ENCODE measurements around the gene CYP1A2. TPM values are rescaled to one million over a fixed set of nuclear protein-coding genes. Genes with fewer than 3 reads are reported as not detected.

Gene CYP1A2
- total RNA-seq, 1 donor, result not detected

DNA sequence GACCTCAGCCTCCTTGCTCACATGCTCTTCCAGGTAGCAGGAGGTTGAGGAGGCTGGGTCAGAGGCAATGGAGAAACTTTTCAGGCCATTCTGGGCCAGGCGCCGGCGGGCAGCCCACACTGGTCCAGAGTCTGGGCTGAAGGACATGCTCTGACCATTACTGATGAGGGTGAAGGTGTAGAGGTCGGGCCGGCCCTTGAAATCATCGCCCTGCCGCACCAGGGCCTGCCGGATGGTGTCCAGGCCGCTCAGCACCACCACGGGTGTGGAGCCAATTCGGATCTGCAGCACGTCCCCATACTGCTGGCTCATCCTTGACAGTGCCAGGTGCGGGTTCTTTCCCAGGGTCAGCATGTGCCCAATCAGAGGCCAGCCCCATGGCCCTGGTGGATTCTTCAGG is 26.1 kb upstream of the CYP1A2 start:
- no peak for TF ChIP-seq CTCF (IDR thresholded peaks at IDR 0.05; ENCODE audit: insufficient read depth, low read depth, low read length)
- DNase-seq (ENCODE audit: low read depth), result no peak
- no peak overlapping the region for H3K4me3 ChIP-seq (ENCODE audit: low read depth, low read length)

DNA sequence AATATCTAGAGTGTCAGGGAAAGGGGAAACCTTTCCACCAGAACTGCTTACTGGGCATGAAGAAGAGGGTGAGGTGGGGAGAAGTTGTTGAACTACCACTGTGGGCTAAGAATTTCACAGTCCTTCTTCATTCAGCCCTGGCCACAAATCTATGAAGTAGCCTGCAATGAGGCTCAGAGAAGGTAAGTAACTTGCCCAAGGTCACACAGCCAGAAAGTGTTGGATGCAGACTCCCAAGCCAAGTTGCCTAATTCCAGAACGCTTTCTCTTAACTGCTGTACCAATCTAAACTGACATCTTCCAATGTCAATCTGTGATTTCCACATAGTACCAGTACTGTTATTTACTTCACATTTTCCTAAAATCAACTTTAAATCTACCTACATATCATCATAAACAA is 25.5 kb upstream of the CYP1A2 start:
- TF ChIP-seq CTCF (IDR thresholded peaks at IDR 0.05; ENCODE audit: insufficient read depth, low read depth, low read length), result no peak
- no peak for DNase-seq (ENCODE audit: low read depth)
- no peak overlapping the region for H3K4me3 ChIP-seq (ENCODE audit: low read depth, low read length)

DNA sequence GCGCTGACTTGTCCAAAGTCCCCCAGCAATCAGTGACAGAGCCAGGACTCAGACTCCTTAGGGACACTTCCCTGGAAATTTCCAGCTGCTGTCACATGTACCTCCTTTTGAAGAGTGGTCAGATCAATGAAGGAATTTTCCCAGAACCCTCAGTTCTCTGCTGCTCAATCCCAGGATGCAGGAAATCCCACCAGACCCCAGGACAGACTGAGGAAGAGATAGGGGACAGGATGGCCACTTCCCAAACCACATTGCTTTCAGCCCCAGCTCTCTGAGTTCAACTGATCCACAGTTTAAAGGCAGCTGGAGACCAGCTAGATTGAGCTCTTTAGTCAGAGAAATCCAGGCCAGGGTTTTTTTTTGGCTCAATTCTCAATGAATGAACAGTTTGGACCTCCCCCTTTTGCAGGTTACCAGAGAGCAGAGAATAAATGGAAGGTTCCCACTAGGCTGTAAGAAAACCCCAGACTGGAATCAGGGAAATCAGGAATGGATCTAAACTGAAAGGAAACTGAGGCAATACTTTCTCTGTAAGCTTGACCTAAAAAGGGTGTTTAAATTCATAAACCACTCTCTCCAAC is 24.8 kb upstream of the CYP1A2 start:
- H3K4me3 ChIP-seq (ENCODE audit: low read depth, low read length), result no peak overlapping the region
- TF ChIP-seq CTCF (IDR thresholded peaks at IDR 0.05; ENCODE audit: insufficient read depth, low read depth, low read length), result no peak
- DNase-seq (ENCODE audit: low read depth), result peak; percentile 53

DNA sequence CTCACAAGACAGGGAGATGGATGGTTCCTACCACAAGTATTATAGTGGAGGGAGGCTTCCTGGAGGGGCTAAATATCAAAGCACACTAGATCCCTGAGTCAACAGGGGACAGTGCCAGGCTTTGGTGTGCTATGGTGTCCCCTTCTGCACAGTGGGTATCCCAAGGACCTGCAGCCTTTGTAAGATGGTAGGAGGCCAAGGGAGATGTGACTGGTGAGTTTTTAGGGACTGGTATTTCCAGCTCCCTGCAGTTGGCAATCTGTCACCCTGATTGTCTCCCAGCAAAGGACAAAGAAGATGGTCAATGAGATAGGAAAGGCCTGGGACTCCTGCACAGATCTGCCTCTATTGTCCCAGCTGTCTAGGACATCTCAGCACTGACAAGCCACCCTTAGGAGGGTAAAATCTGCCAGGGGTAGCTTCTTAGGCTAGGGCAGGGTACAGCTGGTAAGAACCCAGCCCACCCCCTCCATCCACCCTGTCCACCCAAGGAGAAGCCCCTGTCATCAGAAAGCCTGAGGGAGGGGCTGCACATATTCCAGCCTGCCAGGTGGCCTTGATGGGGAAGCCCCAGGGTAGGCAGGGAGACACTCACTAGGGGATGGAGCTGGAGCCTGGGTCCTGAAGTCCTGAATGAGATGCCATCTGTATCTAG is 23.9 kb upstream of the CYP1A2 start:
- DNase-seq (ENCODE audit: low read depth), result no peak
- TF ChIP-seq CTCF (IDR thresholded peaks at IDR 0.05; ENCODE audit: insufficient read depth, low read depth, low read length), result no peak
- H3K4me3 ChIP-seq (ENCODE audit: low read depth, low read length), result no peak overlapping the region

DNA sequence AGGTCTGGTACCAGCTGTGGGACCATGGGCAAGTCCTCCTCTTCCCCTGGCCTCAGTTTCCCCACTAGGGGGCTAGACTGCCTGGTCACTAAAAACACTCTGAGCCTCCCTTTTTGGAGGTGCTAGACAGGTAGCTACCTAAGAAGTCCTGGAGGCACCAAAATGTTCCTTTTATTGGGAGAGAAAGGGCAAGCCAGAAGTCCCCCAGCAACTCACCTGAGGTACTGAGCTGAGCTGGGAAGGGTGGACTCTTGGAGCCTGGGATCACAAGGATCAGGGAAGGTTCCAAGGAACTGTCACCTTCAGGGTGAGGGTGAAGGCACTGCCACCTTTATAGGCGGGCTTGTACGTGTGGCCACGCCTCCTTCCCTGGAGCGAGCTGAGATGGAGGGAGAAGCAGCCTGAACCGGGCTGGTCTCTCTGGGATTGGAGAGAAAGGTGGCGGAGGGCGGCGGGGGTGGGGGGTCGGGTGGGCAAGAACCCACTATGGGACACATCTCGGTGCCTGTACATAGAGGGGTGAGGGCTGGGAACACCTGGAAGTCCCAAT is 23.3 kb upstream of the CYP1A2 start, which contains the start of gene CYP1A1:
CYP1A1 (minus strand) TSS at position 304 of the 550 bp plus-strand sequence. CDS start 2,431 bp downstream, outside the sequence.
- DNase-seq (ENCODE audit: low read depth), result no peak
- peak within 1 kb of the TSS; percentile 62 for H3K4me3 ChIP-seq (ENCODE audit: low read depth, low read length)
- TF ChIP-seq CTCF (IDR thresholded peaks at IDR 0.05; ENCODE audit: insufficient read depth, low read depth, low read length), result no peak

DNA sequence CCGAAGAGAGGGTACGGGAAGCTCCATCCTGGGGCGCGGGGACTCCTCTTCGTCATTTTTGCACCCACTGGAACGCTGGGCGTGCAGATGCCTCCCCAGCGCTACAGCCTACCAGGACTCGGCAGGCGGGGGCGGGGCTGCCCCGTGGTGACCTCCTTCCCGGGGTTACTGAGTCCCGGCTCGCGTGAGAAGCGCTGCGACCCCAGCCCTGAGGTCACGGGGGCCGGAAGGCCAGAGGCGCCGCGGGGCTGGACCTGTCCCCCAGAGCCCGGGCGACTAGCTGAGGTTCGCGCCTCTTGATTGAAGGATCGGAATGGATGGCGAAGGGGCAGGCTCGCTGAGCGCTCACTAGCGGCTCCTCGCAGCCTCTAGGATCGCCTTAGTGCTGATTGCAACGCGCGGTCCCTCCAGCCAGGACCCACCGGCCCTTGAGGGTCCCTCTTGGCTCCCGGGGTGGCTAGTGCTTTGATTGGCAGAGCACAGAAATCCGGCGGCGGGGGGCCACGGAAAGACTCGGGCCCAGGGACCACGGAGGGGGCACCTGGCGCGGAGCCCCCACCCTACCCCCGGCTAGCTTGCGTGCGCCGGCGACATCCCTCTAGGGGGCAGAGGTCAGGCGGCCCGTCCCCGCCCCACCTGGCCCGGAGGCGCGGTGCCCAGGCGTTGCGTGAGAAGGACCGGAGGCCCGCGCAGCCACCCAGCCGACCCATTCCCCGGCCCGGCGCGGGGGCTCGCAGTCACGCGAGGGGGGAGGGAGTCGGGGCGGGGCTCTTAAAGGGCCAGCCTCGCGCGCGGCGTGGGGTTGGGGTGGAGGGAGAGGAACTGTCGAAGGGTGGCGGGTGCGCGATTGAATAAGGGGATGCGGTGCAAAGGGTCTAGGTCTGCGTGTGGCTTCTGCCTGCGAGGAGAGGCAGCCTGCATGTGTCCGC is 22.5 kb upstream of the CYP1A2 start:
- H3K4me3 ChIP-seq (ENCODE audit: low read depth, low read length), result peak overlapping the region; percentile 62
- no peak for TF ChIP-seq CTCF (IDR thresholded peaks at IDR 0.05; ENCODE audit: insufficient read depth, low read depth, low read length)
- peak; percentile 7 for DNase-seq (ENCODE audit: low read depth)
